Measurements from ENCODE around the gene SDE2.
A peak's percentile ranks its signal among the peaks of the same experiment; 100 is the strongest.
"Not testable (repeated sequence)": the region's sequence is repeated elsewhere in the genome, so short reads cannot be mapped to it uniquely, and the experiment has no call there.

SDE2 gene

DNA sequence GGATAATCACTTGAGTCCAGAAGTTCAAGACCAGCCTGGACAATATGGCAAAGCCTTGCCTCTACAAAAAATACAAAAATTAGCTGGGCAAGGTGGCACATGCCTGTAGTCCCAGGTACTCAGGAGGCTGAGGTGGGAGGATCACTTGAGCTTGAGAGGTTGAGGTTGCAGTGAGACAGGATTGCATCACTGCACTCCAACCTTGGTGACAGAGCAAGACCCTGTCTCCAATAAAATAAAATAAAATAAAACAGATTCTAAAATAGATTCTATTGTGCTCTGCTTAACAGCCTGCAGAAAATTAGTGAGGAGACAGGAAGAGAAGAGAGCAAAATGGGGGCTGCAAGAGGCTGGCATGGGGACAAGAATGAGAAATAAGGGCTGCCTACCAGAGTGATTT lies 7.5 kb upstream of the SDE2 start:
- no peak for DNase-seq (ENCODE audit: low read depth in 2 of 2)

DNA sequence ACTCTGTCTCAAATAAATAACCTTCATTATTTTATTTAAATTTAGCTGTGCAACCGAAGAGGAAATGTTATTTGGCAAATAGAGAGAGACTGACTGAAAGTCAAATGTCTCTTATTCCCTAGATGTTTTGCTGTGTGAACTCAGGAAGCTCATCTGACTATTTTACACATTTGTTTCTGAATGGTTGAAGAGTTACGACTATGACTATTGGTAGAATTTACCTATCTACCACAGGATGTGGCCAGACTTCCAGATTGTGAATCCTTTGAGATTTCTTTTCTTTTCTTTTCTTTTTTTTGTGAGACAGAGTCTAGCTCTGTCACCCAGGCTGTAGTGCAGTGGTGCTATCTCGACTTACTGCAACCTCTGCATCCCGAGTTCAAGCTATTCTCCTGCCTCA lies 5.3 kb upstream of the SDE2 start:
- DNase-seq (ENCODE audit: low read depth in 2 of 2), result no peak

DNA sequence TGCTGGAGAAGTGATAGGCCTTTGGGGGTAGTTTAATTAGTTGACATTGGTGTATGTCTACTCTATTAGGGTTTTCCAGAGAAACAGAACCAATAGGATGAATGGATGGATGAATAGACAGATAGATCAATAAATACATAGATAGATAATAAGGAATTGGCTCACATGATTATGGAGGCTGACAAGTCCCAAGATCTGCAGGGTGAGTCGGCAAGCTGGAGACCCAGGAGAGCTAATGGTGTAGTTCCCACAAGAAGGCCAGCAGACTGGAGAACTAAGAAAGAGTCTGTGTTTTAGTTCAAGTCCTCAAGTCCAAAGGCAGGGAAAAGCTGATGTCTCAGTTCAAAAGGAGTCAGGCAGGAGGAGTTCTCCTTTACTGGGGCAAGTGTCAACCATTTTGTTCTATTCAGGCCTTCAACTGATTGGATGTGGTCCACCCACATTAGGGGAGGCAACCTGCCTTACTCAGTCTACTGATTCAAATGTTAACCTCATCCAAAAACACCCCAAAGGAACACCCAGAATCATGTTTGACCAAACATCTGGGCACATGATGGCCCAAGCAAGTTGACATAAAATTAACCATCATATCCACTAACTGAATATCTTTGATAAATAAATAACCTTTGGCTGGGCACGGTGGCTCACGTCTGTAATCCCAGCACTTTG lies 4.5 kb upstream of the SDE2 start:
- DNase-seq (ENCODE audit: low read depth in 2 of 2), result no peak

GRCh38 chr1:226002667-226003501 lies 3.7 kb upstream of the SDE2 start:
- no peak for DNase-seq (ENCODE audit: low read depth in 2 of 2)

DNA sequence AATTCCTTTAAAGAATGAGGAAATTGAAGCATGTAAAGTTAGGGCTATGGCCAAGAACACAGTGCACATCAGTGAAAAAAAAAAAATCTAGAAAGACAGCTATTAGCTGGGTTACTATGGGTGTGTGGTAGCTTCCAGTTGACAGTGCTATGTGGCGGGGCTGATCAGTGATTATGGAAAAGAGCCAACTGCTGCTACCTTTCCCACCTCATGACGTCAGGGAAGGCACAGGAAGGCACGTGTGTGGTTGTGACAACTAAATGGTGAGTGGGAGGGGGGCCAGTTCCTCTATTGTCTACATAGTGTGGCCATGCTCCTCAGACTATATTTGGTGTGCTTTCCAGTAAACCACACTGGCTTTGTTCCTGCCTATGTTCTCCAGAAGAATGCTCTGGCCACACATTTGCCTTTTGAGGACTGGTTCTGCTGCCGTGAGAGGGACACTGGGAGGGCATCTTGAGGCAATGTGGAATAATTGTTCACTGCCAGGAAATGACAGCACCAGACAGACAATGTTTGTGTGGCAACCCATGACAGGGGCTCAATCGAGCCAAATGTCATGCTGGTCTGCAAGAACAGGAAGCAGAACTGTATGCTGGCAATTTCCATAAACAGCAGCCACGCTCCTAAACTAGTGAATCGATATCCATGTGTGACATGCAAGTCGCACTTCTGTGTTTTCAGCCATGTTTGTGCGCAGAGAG lies 3.0 kb upstream of the SDE2 start:
- DNase-seq (ENCODE audit: low read depth in 2 of 2), result peak; percentile 8 to 19

GRCh38 chr1:226001088-226001487 lies 1.9 kb upstream of the SDE2 start:
- DNase-seq (ENCODE audit: low read depth in 2 of 2), result no peak

- DNase-seq (ENCODE audit: low read depth in 2 of 2), result not testable (repeated sequence)
Observed at GRCh38 chr1:226000493-226001081, 1.4 kb upstream of the SDE2 start.

DNA sequence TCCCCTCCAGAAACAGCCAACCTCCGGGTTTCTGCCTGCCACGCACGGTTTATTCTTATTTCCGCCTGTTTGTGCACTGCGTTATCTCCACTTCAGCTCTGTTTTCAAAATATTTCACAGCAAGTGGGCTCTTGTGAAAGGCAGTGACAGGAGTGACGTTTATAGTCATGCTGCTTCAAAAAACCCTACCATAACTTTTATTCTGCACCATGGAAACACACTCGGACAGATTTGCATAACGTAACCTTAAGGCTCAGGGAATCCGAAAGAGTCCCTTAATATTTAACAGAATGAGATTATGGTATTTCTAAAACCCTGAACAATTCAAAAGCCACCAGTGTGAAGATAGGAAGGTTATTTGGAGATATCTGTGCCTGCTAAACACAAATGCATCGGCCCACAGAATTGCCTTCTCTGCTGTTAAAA lies 782 bp upstream of the SDE2 start:
- no peak for DNase-seq (ENCODE audit: low read depth in 2 of 2)

DNA sequence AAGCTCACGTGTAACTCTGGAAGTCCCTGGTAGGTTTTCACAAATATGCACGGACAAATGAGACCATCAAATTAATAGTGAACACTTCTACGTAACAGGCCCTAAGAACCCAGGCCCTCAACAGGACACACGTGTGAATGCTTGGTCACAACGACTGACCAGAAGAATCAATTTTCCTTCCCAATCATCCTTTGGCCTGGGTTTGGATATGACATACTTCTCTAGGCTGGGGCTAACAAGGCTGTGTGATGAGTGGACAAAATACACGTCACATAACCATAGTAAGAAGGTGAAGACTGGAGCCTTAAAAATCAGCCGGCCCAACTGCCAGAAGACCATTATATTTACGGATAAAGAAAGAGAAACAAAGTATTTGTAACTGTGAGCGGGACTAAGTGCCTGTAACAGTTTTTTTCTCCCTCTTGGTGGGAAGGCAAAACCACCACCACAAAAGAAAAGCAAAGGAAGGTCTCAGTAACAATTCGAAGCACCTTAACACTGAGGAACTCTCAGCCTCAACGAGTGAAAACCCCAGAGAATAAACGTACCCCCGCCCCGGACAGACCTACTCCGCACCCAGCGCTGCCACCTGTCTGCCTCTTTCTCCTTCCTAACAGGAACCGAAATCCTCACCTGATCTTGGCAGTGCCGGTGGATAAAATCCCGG lies 450 bp downstream of the SDE2 start:
- no peak for DNase-seq (ENCODE audit: low read depth in 2 of 2)

- no peak for DNase-seq (ENCODE audit: low read depth in 2 of 2)
Observed at GRCh38 chr1:225996946-225997545, 2.1 kb downstream of the SDE2 start.

- DNase-seq (ENCODE audit: low read depth in 2 of 2), result no peak
Observed at GRCh38 chr1:225995919-225996864, 3.0 kb downstream of the SDE2 start.

DNA sequence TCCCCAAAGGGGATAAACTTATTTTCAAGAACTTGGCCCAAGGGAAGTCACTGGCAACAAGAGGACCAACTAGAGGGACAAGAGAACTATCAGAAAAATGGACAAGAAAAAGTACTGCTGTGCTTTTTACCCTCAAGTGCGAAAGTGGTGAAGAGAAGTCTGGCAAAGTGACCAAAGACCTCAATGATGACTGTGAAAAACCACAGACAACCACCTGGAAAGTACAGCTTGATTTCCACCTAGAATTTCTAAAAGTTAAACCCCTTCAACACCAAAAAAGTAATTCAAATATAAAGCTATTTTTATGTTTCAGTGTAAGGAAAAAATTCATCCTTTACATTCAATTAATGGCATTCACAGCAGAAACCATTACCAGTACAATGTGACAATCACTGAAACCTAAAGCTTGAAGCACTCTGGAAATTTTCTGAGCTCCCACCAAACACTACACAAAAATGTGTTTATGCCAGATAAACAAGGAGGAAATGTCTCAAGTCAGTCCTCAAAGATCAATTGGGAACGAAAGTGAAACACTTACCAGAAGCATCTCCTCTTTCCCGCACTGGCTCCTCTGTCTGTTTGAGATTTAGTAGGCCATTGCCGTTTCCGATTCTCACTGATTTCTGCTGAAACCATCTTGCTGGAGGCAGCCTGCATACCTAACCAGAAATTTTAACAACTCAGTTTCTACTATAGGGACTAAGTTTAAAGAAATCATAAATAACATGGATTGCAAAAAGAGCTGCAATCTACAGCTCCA lies 8.3 kb downstream of the SDE2 start:
- DNase-seq (ENCODE audit: low read depth in 2 of 2), result no peak

DNA sequence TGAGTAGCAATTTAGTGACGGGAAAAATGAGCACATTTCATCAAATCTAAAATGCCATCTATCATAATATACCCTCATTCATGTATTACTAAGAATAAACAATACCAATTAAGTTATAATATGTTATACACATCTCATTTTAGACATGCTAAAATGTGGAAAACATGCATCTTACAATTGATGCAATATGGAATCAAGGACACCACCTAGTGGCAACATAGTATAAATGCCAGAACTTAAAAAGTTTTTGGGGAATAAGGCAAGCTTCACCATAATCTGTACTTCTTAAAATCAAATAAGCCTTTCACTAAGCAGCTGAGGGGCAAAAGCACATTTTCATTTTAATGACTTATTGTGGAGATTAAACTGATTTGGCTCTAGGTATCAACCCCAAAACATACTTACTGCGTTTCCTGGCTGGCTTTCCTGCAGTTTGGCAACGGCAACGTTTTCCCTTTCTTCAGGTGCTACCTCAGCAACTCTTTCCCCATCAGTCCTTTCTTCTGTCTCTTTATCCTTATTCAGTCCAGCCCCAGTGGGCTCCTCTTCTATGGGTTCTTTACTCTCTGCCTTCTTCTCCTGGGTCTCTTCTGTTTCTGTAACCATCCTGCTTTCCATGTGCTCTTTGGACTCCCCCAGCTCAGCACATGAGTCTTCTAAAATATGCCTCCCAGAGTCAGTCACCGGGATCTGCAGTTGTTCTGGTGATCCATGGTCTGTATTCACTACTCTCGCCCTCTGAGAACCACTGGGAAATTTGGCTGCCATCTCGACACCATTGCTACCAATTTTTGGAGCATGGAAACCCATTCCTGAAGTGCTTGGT lies 11.4 kb downstream of the SDE2 start:
- no peak for DNase-seq (ENCODE audit: low read depth in 2 of 2)

DNA sequence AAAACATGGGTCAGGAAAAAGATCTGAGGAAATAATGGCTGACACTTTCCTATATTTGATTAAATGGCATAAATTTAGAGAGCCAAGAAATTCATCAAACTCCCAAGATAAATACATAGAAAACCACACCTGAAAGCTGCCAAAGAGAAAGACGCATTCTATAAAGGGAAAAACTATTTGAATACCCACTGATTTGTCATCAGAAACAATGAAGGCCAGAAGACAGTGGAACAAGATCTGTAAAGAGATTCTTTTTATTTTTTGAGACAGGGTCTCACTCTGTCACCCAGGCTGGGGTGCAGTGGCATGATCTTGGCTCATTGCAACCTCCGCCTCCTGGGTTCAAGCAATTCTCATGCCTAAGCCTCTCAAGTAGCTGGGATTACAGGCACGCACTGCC lies 17.4 kb downstream of the SDE2 start:
- no peak for DNase-seq (ENCODE audit: low read depth in 2 of 2)

- DNase-seq (ENCODE audit: low read depth in 2 of 2), result no peak
Observed at GRCh38 chr1:225980005-225980836, 18.9 kb downstream of the SDE2 start.

GRCh38 chr1:225979421-225979820 lies 19.7 kb downstream of the SDE2 start:
- no peak for DNase-seq (ENCODE audit: low read depth in 2 of 2)

DNA sequence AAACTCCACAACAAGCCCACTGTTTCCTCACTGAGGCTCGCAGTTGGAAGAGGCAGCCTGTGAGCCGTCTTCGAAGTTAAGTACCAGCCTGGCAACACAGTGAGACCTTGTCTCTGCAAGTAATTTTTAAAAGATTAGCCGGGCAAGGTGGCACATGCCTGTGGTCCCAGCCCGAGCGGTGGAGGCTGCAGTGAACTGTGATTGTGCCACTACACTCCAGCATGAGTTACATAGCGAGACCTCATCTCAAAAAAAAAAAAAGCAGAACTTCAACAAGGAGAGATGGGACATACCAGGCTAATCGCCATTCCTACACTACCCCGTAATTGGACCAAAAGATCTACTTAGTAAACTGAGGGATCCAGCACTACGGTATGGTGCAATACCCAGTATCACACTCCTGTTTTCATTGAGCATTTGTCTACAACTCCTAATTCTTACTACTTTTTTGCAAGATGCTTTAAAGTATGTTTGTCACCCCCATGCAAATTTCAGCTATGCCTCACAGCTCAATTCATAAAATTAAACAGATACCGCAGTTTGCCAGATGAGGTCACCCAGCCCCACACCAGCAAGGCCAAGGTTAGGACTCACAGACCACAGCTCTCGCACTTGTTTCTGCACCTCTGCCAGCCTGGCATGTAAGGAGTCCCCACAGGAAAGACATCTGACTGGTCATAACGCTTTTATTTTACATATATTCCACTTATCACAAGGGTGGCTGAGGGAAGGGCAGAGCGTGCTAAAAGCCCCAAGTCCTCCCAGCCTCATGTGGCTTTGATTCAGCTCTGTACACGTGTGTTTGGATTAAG lies 21.0 kb downstream of the SDE2 start:
- no peak for DNase-seq (ENCODE audit: low read depth in 2 of 2)
